ENCODE data around the gene ALOX15.
"Not testable (repeated sequence)": the region's sequence is repeated elsewhere in the genome, so short reads cannot be mapped to it uniquely, and the experiment has no call there.

The ALOX15 gene

GRCh38 chr17:4652997-4653396, 11.5 kb upstream of the ALOX15 start:
- no peaks in the 10 kb centered on the region for H3K36me3 ChIP-seq (ENCODE audit: control insufficient read depth, insufficient read depth, low read length)
- H3K9me3 ChIP-seq (ENCODE audit: control insufficient read depth, insufficient read depth, low read length): no peaks in the 10 kb centered on the region
- no peaks in the 10 kb centered on the region for H3K27me3 ChIP-seq (ENCODE audit: control insufficient read depth, insufficient read depth, low read length)
- H3K4me3 ChIP-seq (ENCODE audit: low read depth, low read length): no peak overlapping the region
- no peak overlapping the region for H3K27ac ChIP-seq (ENCODE audit: low read depth, low read length)
- H3K9ac ChIP-seq (ENCODE audit: low read depth, low read length): no peak overlapping the region
- no peaks in the 10 kb centered on the region for H3K4me1 ChIP-seq (ENCODE audit: control insufficient read depth, insufficient read depth, low read length)

- Histone ChIP-seq H3K9ac (ENCODE audit: low read depth, low read length) (no peak overlapping the region), H3K4me1 (ENCODE audit: control insufficient read depth, insufficient read depth, low read length) (no peaks in the 10 kb centered on the region), H3K9me3 (ENCODE audit: control insufficient read depth, insufficient read depth, low read length) (no peaks in the 10 kb centered on the region), H3K27me3 (ENCODE audit: control insufficient read depth, insufficient read depth, low read length) (peaks cover 5% of the 10 kb centered on the region), H3K36me3 (ENCODE audit: control insufficient read depth, insufficient read depth, low read length) (no peaks in the 10 kb centered on the region), H3K27ac (ENCODE audit: low read depth, low read length) (no peak overlapping the region), H3K4me3 (ENCODE audit: low read depth, low read length) (no peak overlapping the region)
These were observed 7.3 kb upstream of the ALOX15 start for GRCh38 chr17:4648741-4649140.

- H3K27ac ChIP-seq (ENCODE audit: low read depth, low read length): no peak overlapping the region
- peaks cover 6% of the 10 kb centered on the region for H3K4me1 ChIP-seq (ENCODE audit: control insufficient read depth, insufficient read depth, low read length)
These were observed 4.2 kb upstream of the ALOX15 start for GRCh38 chr17:4645642-4646041.

GRCh38 chr17:4643676-4644075, 2.2 kb upstream of the ALOX15 start:
- Histone ChIP-seq H3K4me3 (ENCODE audit: low read depth, low read length) (no peak overlapping the region), H3K27ac (ENCODE audit: low read depth, low read length) (no peak overlapping the region), H3K9ac (ENCODE audit: low read depth, low read length) (no peak overlapping the region), H3K4me1 (ENCODE audit: control insufficient read depth, insufficient read depth, low read length) (peaks cover 12% of the 10 kb centered on the region), H3K27me3 (ENCODE audit: control insufficient read depth, insufficient read depth, low read length) (peaks cover 49% of the 10 kb centered on the region), H3K36me3 (ENCODE audit: control insufficient read depth, insufficient read depth, low read length) (no peaks in the 10 kb centered on the region), H3K9me3 (ENCODE audit: control insufficient read depth, insufficient read depth, low read length) (no peaks in the 10 kb centered on the region)

More at GRCh38 chr17:4645642-4646041, 4.2 kb upstream of the ALOX15 start:
- H3K4me3 ChIP-seq (ENCODE audit: low read depth, low read length): no peak overlapping the region
- no peaks in the 10 kb centered on the region for H3K36me3 ChIP-seq (ENCODE audit: control insufficient read depth, insufficient read depth, low read length)
- H3K9ac ChIP-seq (ENCODE audit: low read depth, low read length): no peak overlapping the region
- no peaks in the 10 kb centered on the region for H3K9me3 ChIP-seq (ENCODE audit: control insufficient read depth, insufficient read depth, low read length)
- peaks cover 36% of the 10 kb centered on the region for H3K27me3 ChIP-seq (ENCODE audit: control insufficient read depth, insufficient read depth, low read length)

- H3K9me3 ChIP-seq (ENCODE audit: control insufficient read depth, insufficient read depth, low read length): no peaks in the 10 kb centered on the region
- H3K4me1 ChIP-seq (ENCODE audit: control insufficient read depth, insufficient read depth, low read length): peaks cover 12% of the 10 kb centered on the region
- no peaks in the 10 kb centered on the region for H3K36me3 ChIP-seq (ENCODE audit: control insufficient read depth, insufficient read depth, low read length)
- peaks cover 60% of the 10 kb centered on the region for H3K27me3 ChIP-seq (ENCODE audit: control insufficient read depth, insufficient read depth, low read length)
- H3K9ac ChIP-seq (ENCODE audit: low read depth, low read length): no peak overlapping the region
- peak overlapping the region; percentile 49; the same call in 1 of the 2 replicates for H3K4me3 ChIP-seq (ENCODE audit: low read depth, low read length)
- no peak overlapping the region for H3K27ac ChIP-seq (ENCODE audit: low read depth, low read length)
These were observed 808 bp upstream of the ALOX15 start for GRCh38 chr17:4642286-4642685.

GRCh38 chr17:4640569-4641188, 799 bp downstream of the ALOX15 start:
- H3K36me3 ChIP-seq (ENCODE audit: control insufficient read depth, insufficient read depth, low read length); H3K27ac ChIP-seq (ENCODE audit: low read depth, low read length); H3K9ac ChIP-seq (ENCODE audit: low read depth, low read length); H3K9me3 ChIP-seq (ENCODE audit: control insufficient read depth, insufficient read depth, low read length): not testable (repeated sequence)
- Histone ChIP-seq H3K4me1 (ENCODE audit: control insufficient read depth, insufficient read depth, low read length) (peaks cover 14% of the 10 kb centered on the region), H3K4me3 (ENCODE audit: low read depth, low read length) (peak overlapping the region; percentile 49), H3K27me3 (ENCODE audit: control insufficient read depth, insufficient read depth, low read length) (peaks cover 76% of the 10 kb centered on the region)

- H3K36me3 ChIP-seq (ENCODE audit: control insufficient read depth, insufficient read depth, low read length); H3K9ac ChIP-seq (ENCODE audit: low read depth, low read length); H3K27ac ChIP-seq (ENCODE audit: low read depth, low read length); H3K9me3 ChIP-seq (ENCODE audit: control insufficient read depth, insufficient read depth, low read length): not testable (repeated sequence)
- H3K4me1 ChIP-seq (ENCODE audit: control insufficient read depth, insufficient read depth, low read length): peaks cover 20% of the 10 kb centered on the region
- peak overlapping the region; percentile 44 for H3K4me3 ChIP-seq (ENCODE audit: low read depth, low read length)
- H3K27me3 ChIP-seq (ENCODE audit: control insufficient read depth, insufficient read depth, low read length): peaks cover 80% of the 10 kb centered on the region
These were observed 2.0 kb downstream of the ALOX15 start for GRCh38 chr17:4639301-4640059.

GRCh38 chr17:4638766-4639165, 2.7 kb downstream of the ALOX15 start:
- not testable (repeated sequence) for H3K27ac ChIP-seq (ENCODE audit: low read depth, low read length); H3K36me3 ChIP-seq (ENCODE audit: control insufficient read depth, insufficient read depth, low read length); H3K9ac ChIP-seq (ENCODE audit: low read depth, low read length); H3K9me3 ChIP-seq (ENCODE audit: control insufficient read depth, insufficient read depth, low read length)
- Histone ChIP-seq H3K4me1 (ENCODE audit: control insufficient read depth, insufficient read depth, low read length) (peaks cover 20% of the 10 kb centered on the region), H3K27me3 (ENCODE audit: control insufficient read depth, insufficient read depth, low read length) (peaks cover 75% of the 10 kb centered on the region), H3K4me3 (ENCODE audit: low read depth, low read length) (peak overlapping the region; percentile 44; the same call in 1 of the 2 replicates)

- Histone ChIP-seq H3K36me3 (ENCODE audit: control insufficient read depth, insufficient read depth, low read length) (no peaks in the 10 kb centered on the region), H3K4me3 (ENCODE audit: low read depth, low read length) (no peak overlapping the region), H3K27ac (ENCODE audit: low read depth, low read length) (no peak overlapping the region), H3K9me3 (ENCODE audit: control insufficient read depth, insufficient read depth, low read length) (no peaks in the 10 kb centered on the region), H3K4me1 (ENCODE audit: control insufficient read depth, insufficient read depth, low read length) (peaks cover 29% of the 10 kb centered on the region), H3K27me3 (ENCODE audit: control insufficient read depth, insufficient read depth, low read length) (peaks cover 56% of the 10 kb centered on the region), H3K9ac (ENCODE audit: low read depth, low read length) (no peak overlapping the region)
These were observed 4.9 kb downstream of the ALOX15 start for GRCh38 chr17:4636474-4637100.

GRCh38 chr17:4635823-4636375, 5.6 kb downstream of the ALOX15 start:
- no peak overlapping the region for H3K27ac ChIP-seq (ENCODE audit: low read depth, low read length)
- H3K9ac ChIP-seq (ENCODE audit: low read depth, low read length): no peak overlapping the region
- no peaks in the 10 kb centered on the region for H3K36me3 ChIP-seq (ENCODE audit: control insufficient read depth, insufficient read depth, low read length)
- no peak overlapping the region for H3K4me3 ChIP-seq (ENCODE audit: low read depth, low read length)
- H3K9me3 ChIP-seq (ENCODE audit: control insufficient read depth, insufficient read depth, low read length): no peaks in the 10 kb centered on the region
- H3K4me1 ChIP-seq (ENCODE audit: control insufficient read depth, insufficient read depth, low read length): peaks cover 29% of the 10 kb centered on the region
- peaks cover 49% of the 10 kb centered on the region for H3K27me3 ChIP-seq (ENCODE audit: control insufficient read depth, insufficient read depth, low read length)

- Histone ChIP-seq H3K27me3 (ENCODE audit: control insufficient read depth, insufficient read depth, low read length) (peaks cover 42% of the 10 kb centered on the region), H3K9ac (ENCODE audit: low read depth, low read length) (no peak overlapping the region), H3K4me1 (ENCODE audit: control insufficient read depth, insufficient read depth, low read length) (peaks cover 29% of the 10 kb centered on the region), H3K9me3 (ENCODE audit: control insufficient read depth, insufficient read depth, low read length) (no peaks in the 10 kb centered on the region), H3K27ac (ENCODE audit: low read depth, low read length) (no peak overlapping the region), H3K36me3 (ENCODE audit: control insufficient read depth, insufficient read depth, low read length) (no peaks in the 10 kb centered on the region), H3K4me3 (ENCODE audit: low read depth, low read length) (no peak overlapping the region)
These were observed 6.5 kb downstream of the ALOX15 start for GRCh38 chr17:4634976-4635375.

All from HUES48 (cell line).